HCT116 (cell line): ENCODE measurements around the gene POLR1A. TPM values are rescaled to one million over a fixed set of nuclear protein-coding genes. Genes with fewer than 3 reads are reported as not detected.

Experiments used
- ATAC-seq: fragments of 200-7000 bp; cut with Tn5 transposase; 2 replicates; pipeline ENCODE4 v1.9.1; 2020; ENCODE audit warnings: mild to moderate bottlenecking, moderate library complexity
- BruUV-seq: library from RNA; stranded (reverse); fragments of 400-500 nt; replicated peaks from 2 replicates; lab custom pipeline; 2021; lab: Mats Ljungman, UMichigan
- CTCF ChIA-PET: fragments of 300-600 bp; sonication (Branson Sonifier 250); formaldehyde crosslinking; loops from one replicate; lab custom pipeline; 2021; ENCODE audit warnings: antibody characterized with exemption; lab: Charles Lee
- POLR2A ChIA-PET: fragments of 300-600, 350-600 bp; sonication (Branson Sonifier 250); formaldehyde crosslinking; loops from one replicate; lab custom pipeline; 2021; ENCODE audit warnings: antibody characterized with exemption; lab: Charles Lee
- RAD21 ChIA-PET, 2 experiments: fragments of 300-600 bp; sonication (Branson Sonifier 250); formaldehyde crosslinking; loops; one replicate each; lab custom pipeline; 2023; ENCODE audit warnings: low total read pairs in 2 of 2; ENCODE audit not compliant: uncharacterized antibody in 2 of 2, unreplicated experiment in 2 of 2, low non-redundant PET in 1 of 2; lab: Charles Lee
- DNase-seq: peaks from one replicate; pipeline ENCODE4 v3.0.0-alpha.2; 2010; ENCODE audit warnings: low read depth, low spot score
- H2AFZ ChIP-seq: fragments of 200-600 bp; shearing (Covaris generic), sonication (generic); 2 replicates; pipeline ENCODE4 v1.6.1; 2017; ENCODE audit warnings: low read depth, mixed run types, mixed read lengths, antibody characterized with exemption, low read length; ENCODE audit not compliant: poor library complexity, severe bottlenecking
- H3K27ac ChIP-seq: 2 replicates; pipeline ENCODE4 v1.5.1; 2012; ENCODE audit warnings: low read depth, low read length
- H3K27me3 ChIP-seq: fragments of 200-600 bp; sonication (generic); 2 replicates; pipeline ENCODE4 v1.6.1; 2016; ENCODE audit warnings: mixed run types, low read length, mixed read lengths; ENCODE audit not compliant: insufficient read depth
- H3K36me3 ChIP-seq, 2 experiments: fragments of 200-500 bp in 1 of 2; fragments of 200-600 bp in 1 of 2; sonication (Bioruptor generic) in 1 of 2; sonication (generic) in 1 of 2; 2 replicates each; pipeline versions ENCODE4 v1.5.1 to v1.6.1; 2014 to 2016; ENCODE audit warnings: low read length in 2 of 2, inconsistent platforms in 1 of 2, mixed read lengths in 1 of 2, mixed run types in 1 of 2; ENCODE audit not compliant: insufficient read depth in 2 of 2, control insufficient read depth in 1 of 2
- H3K4me1 ChIP-seq, 2 experiments: fragments of 200-600 bp in 1 of 2; sonication (generic) in 1 of 2; 2 replicates each; pipeline versions ENCODE4 v1.5.1 to v1.6.1; 2012 to 2017; ENCODE audit warnings: low read length in 2 of 2, inconsistent platforms in 1 of 2, mild to moderate bottlenecking in 1 of 2, mixed read lengths in 1 of 2, mixed run types in 1 of 2, moderate library complexity in 1 of 2; ENCODE audit not compliant: insufficient read depth in 2 of 2, control insufficient read depth in 1 of 2
- H3K4me2 ChIP-seq: fragments of 200-600 bp; sonication (generic); 2 replicates; pipeline ENCODE4 v1.6.1; 2017; ENCODE audit warnings: mixed run types, low read length, mixed read lengths
- H3K4me3 ChIP-seq, 2 experiments: fragments of 200-600 bp in 1 of 2; sonication (generic) in 1 of 2; replicated peaks in 1 of 2; 2 replicates each; pipeline ENCODE4 v1.5.1; 2011 to 2016; ENCODE audit warnings: low read length in 2 of 2, control low read depth in 1 of 2, low read depth in 1 of 2, mild to moderate bottlenecking in 1 of 2, mixed read lengths in 1 of 2, mixed run types in 1 of 2
- H3K79me2 ChIP-seq: fragments of 200-600 bp; sonication (generic); 2 replicates; pipeline ENCODE4 v1.6.1; 2017; ENCODE audit warnings: mild to moderate bottlenecking, mixed run types, low read length, moderate library complexity, mixed read lengths; ENCODE audit not compliant: insufficient read depth
- H3K9ac ChIP-seq: fragments of 200-600 bp; sonication (generic); 2 replicates; pipeline ENCODE4 v1.6.1; 2016; ENCODE audit warnings: low read length, mixed read lengths
- H3K9me2 ChIP-seq: fragments of 200-600 bp; sonication (generic), shearing (Covaris generic); 2 replicates; pipeline ENCODE4 v1.6.1; 2017; ENCODE audit warnings: mixed run types, mild to moderate bottlenecking, moderate library complexity; ENCODE audit not compliant: insufficient read depth
- H3K9me3 ChIP-seq, 2 experiments: fragments of 200-500 bp in 1 of 2; fragments of 200-600 bp in 1 of 2; sonication (Bioruptor generic) in 1 of 2; sonication (generic) in 1 of 2; 2 replicates each; pipeline ENCODE4 v1.6.1; 2014 to 2017; ENCODE audit warnings: low read length in 2 of 2, mixed read lengths in 2 of 2, inconsistent platforms in 1 of 2, low read depth in 1 of 2, mild to moderate bottlenecking in 1 of 2, mixed run types in 1 of 2, moderate library complexity in 1 of 2; ENCODE audit not compliant: control insufficient read depth in 1 of 2, insufficient read depth in 1 of 2
- H4K20me1 ChIP-seq: fragments of 200-600 bp; sonication (generic), shearing (Covaris generic); 2 replicates; pipeline ENCODE4 v1.6.1; 2017; ENCODE audit warnings: mixed run types, mild to moderate bottlenecking, moderate library complexity; ENCODE audit not compliant: insufficient read depth
- EZH2 ChIP-seq: fragments of 200-600 bp; sonication (generic); IDR thresholded peaks from 2 replicates; pipeline ENCODE4 v1.6.1; 2017; ENCODE audit warnings: antibody characterized with exemption, mixed run types
- EZH2phosphoT487 ChIP-seq: fragments of 200-600 bp; IDR thresholded peaks from 2 replicates; pipeline ENCODE4 v1.6.1; 2018; ENCODE audit warnings: antibody characterized with exemption, borderline replicate concordance
- FOSL1 ChIP-seq: IDR thresholded peaks from 2 replicates; pipeline ENCODE4 v1.6.1; 2012; ENCODE audit warnings: low read depth
- JUND ChIP-seq: IDR thresholded peaks from 2 replicates; pipeline ENCODE4 v1.6.1; 2012
- MAX ChIP-seq: IDR thresholded peaks from 2 replicates; pipeline ENCODE4 v1.6.1; 2012
- SIN3A ChIP-seq: IDR thresholded peaks from 2 replicates; pipeline ENCODE4 v1.6.1; 2012; ENCODE audit warnings: low read depth
- SP1 ChIP-seq: IDR thresholded peaks from 2 replicates; pipeline ENCODE4 v1.6.1; 2012; ENCODE audit warnings: low read depth
- SRF ChIP-seq: IDR thresholded peaks from 2 replicates; pipeline ENCODE4 v1.6.1; 2012; ENCODE audit warnings: low read depth
- YY1 ChIP-seq: IDR thresholded peaks from 2 replicates; pipeline ENCODE4 v1.6.1; 2011; ENCODE audit warnings: low read length, low read depth, moderate library complexity, mild to moderate bottlenecking; ENCODE audit not compliant: insufficient replicate concordance; ENCODE audit errors: extremely low read depth
- ZBTB33 ChIP-seq: IDR thresholded peaks from 2 replicates; pipeline ENCODE4 v1.6.1; 2011; ENCODE audit warnings: mild to moderate bottlenecking, low read length, moderate library complexity; ENCODE audit not compliant: insufficient replicate concordance; ENCODE audit errors: extremely low read depth
- ZFX ChIP-seq: fragments of 450-650 bp; IDR thresholded peaks from 2 replicates; pipeline ENCODE4 v1.6.1; 2017
- intact Hi-C: fragments of 100-400 bp; cut with micrococcal nuclease; formaldehyde crosslinking; loops from 2 replicates; pipeline ENCODE4 v1.10.0; 2022
- total RNA-seq: library from RNA; stranded (reverse); gene quantifications from one replicate; pipeline ENCODE4 v1.2.1, GENCODE V29; 2021; ENCODE audit not compliant: unreplicated experiment

Gene POLR1A
- total RNA-seq, 1 experiment from 2014 or later, result 46.6 TPM

GRCh38 chr2:86068136-86068588, 37.5 kb downstream of the POLR1A start:
- no peak overlapping the region for H3K4me2 ChIP-seq
- peaks cover 46 to 57% of the 10 kb centered on the region in 2 experiments for H3K36me3 ChIP-seq
- no peaks in the 10 kb centered on the region for H3K9me2 ChIP-seq
- ATAC-seq, result no peak
- H2AFZ ChIP-seq, result no peak overlapping the region
- peaks cover 0 to 6% of the 10 kb centered on the region in 2 experiments; a peak in 1 of 4 replicates for H3K4me1 ChIP-seq
- POLR2A ChIA-PET, result no interaction called here
- peaks cover 4% of the 10 kb centered on the region; the same call in 1 of the 2 replicates for H4K20me1 ChIP-seq
- RAD21 ChIA-PET, result no interaction called here
- TF ChIP-seq FOSL1 (no peak), MAX (no peak), JUND (no peak), YY1 (no peak), SRF (no peak), SP1 (no peak), EZH2phosphoT487 (no peak), SIN3A (no peak), ZBTB33 (no peak), ZFX (no peak), EZH2 (no peak)
- TF ChIP-seq, all 23 proteins: peak for 0
- CTCF ChIA-PET, result no interaction called here
- no peak overlapping the region for H3K4me3 ChIP-seq
- H3K9me3 ChIP-seq, result no peaks in the 10 kb centered on the region
- no peaks in the 10 kb centered on the region for H3K79me2 ChIP-seq
- no TSS peak for BruUV-seq
- H3K9ac ChIP-seq, result no peak overlapping the region
- no peaks in the 10 kb centered on the region for H3K27me3 ChIP-seq
- no peak for DNase-seq
- H3K27ac ChIP-seq, result no peak overlapping the region
- intact Hi-C loops, result no loop called here
